ENCODE data around the gene PDCL3. TPM values are rescaled to one million over a fixed set of nuclear protein-coding genes. Genes with fewer than 3 reads are reported as not detected.

Gene PDCL3
- total and polyA plus RNA-seq, 8 donors, result 4.9 to 14.5 (median 8.2) TPM

DNA sequence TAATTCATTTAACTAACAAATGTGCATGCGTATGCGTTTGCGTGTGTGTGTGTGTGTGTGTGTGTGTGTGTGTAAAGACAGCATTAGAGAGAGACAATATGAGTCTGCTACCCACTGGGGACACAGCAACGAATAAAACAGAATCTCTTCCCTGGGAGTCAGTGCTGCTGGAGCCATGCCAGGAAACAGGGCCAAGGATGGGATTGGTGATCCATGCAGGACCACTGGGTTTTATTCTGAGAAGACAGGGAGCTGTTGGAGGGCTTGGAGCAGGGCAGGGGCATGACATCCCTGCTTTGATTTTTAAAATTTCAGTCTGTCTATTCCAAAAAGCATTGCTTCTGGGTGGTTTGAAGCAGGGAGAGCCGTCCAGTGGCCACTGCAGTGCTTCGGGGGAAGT lies 62.9 kb downstream of the PDCL3 start:
- no peak overlapping the region for H3K4me3 ChIP-seq
- H3K27me3 ChIP-seq, result no peaks in the 10 kb centered on the region
- TF ChIP-seq, protein P1, sequence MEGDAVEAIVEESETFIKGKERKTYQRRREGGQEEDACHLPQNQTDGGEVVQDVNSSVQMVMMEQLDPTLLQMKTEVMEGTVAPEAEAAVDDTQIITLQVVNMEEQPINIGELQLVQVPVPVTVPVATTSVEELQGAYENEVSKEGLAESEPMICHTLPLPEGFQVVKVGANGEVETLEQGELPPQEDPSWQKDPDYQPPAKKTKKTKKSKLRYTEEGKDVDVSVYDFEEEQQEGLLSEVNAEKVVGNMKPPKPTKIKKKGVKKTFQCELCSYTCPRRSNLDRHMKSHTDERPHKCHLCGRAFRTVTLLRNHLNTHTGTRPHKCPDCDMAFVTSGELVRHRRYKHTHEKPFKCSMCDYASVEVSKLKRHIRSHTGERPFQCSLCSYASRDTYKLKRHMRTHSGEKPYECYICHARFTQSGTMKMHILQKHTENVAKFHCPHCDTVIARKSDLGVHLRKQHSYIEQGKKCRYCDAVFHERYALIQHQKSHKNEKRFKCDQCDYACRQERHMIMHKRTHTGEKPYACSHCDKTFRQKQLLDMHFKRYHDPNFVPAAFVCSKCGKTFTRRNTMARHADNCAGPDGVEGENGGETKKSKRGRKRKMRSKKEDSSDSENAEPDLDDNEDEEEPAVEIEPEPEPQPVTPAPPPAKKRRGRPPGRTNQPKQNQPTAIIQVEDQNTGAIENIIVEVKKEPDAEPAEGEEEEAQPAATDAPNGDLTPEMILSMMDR (IDR thresholded peaks at IDR 0.05), result no peak
- H3K36me3 ChIP-seq, result no peaks in the 10 kb centered on the region
- ATAC-seq, result no peak
- no peaks in the 10 kb centered on the region for H3K4me1 ChIP-seq
- no peak overlapping the region for H3K27ac ChIP-seq
- FAIRE-seq, result no peak
- WGBS, 2 donors, result 65 to 69% methylated on average over 6 of the region's 6 CpGs
- no peak for DNase-seq
- intact Hi-C loops (cut with DNase I), result no loop called here
- H3K9me3 ChIP-seq, result no peaks in the 10 kb centered on the region

Other genes with a start within 250 kb of the PDCL3 start
- 1 to 10 TPM; 5.3 to 7.1 (median 6.8) TPM for gene LONRF2, start 240.5 kb upstream of the PDCL3 start, total RNA-seq
- gene LONRF2, start 240.5 kb upstream of the PDCL3 start, polyA plus RNA-seq, result 1 to 10 TPM; 2.0 to 4.6 TPM
- 1 to 10 TPM; 1.7 to 5.6 (median 3.5) TPM for gene CHST10, start 145.3 kb upstream of the PDCL3 start, total RNA-seq
- gene CHST10, start 145.3 kb upstream of the PDCL3 start, polyA plus RNA-seq, result 1 to 10 TPM; 3.5 to 6.5 TPM
- not detected for gene NMS, start 92.5 kb upstream of the PDCL3 start, total RNA-seq
- not detected for gene NMS, start 92.5 kb upstream of the PDCL3 start, polyA plus RNA-seq